Body of pancreas (tissue), 4 donors: Measurements from ENCODE around the gene WBP1. TPM values are rescaled to one million over a fixed set of nuclear protein-coding genes. Genes with fewer than 3 reads are reported as not detected.

Source experiments
- ATAC-seq: fragments of 150-250 bp; one replicate; pipeline ENCODE4 v1.9.1; 2016
- DNase-seq, 4 donors: peaks; one replicate each; pipeline ENCODE4 v3.0.0-alpha.2; 2019
- H3K27ac ChIP-seq, 4 donors: fragments of 200-600 bp; sonication (generic); 1 replicate in 3 of 4; 2 replicates in 1 of 4; pipeline versions ENCODE4 v1.5.1 to v1.6.1; 2016 to 2019; ENCODE audit warnings: mild to moderate bottlenecking in 1 of 4, mixed read lengths in 1 of 4, moderate library complexity in 1 of 4
- H3K27me3 ChIP-seq, 2 donors: fragments of 200-600 bp; sonication (generic); one replicate each; pipeline ENCODE4 v1.6.0; 2016; ENCODE audit warnings: mild to moderate bottlenecking in 1 of 2
- H3K36me3 ChIP-seq, 2 donors: fragments of 200-600 bp; sonication (generic); replicated peaks in 1 of 2; 2 replicates each; pipeline ENCODE4 v1.5.1; 2016; ENCODE audit warnings: low read depth in 2 of 2; ENCODE audit not compliant: insufficient read depth in 1 of 2
- H3K4me1 ChIP-seq: fragments of 200-600 bp; sonication (generic); one replicate; pipeline ENCODE4 v1.6.0; 2016
- H3K4me3 ChIP-seq, 2 donors: fragments of 200-600 bp; sonication (generic); 1 replicate in 1 of 2; 2 replicates in 1 of 2; pipeline ENCODE4 v1.5.1; 2016 to 2019
- H3K9me3 ChIP-seq, 3 donors: fragments of 200-600 bp; sonication (generic); 1 replicate in 2 of 3; 2 replicates in 1 of 3; pipeline ENCODE4 v1.5.1; 2016
- CTCF ChIP-seq, 7 experiments: fragments of 450-650 bp in 4 of 7; fragments of 200-600 bp in 3 of 7; sonication (generic) in 3 of 7; IDR thresholded peaks; one replicate each; pipeline ENCODE4 v1.5.1; 2016 to 2019; ENCODE audit warnings: antibody characterized with exemption in 7 of 7
- POLR2A ChIP-seq, 3 donors: fragments of 450-650 bp; IDR thresholded peaks; one replicate each; pipeline ENCODE4 v1.6.1; 2016; ENCODE audit warnings: antibody characterized with exemption in 3 of 3, mild to moderate bottlenecking in 2 of 3
- WGBS, 2 donors: methylation state at CpG; one replicate each; pipeline ENCODE4 v1.1.5; 2017; 5-methylcytosine and 5-hydroxymethylcytosine counted together
- intact Hi-C: fragments of 100-400 bp; cut with DNase I; formaldehyde crosslinking; loops from one replicate; pipeline ENCODE4 v1.15.1; 2023
- total RNA-seq, 2 donors: library from RNA; depleted of rRNA; stranded (reverse); fragments of >200 nt; gene quantifications; one replicate each; pipeline ENCODE4 v1.1.0, GENCODE V29; 2016

Gene WBP1
- total RNA-seq, 2 donors from 2014 or later = 35.3 to 56.3 TPM

- Histone ChIP-seq H3K36me3 (no peaks in the 10 kb centered on the region), H3K9me3 (no peaks in the 10 kb centered on the region), H3K27ac (peak overlapping the region; percentile 53 to 78 (median 72)), H3K27me3 (peaks cover 0 to 5% of the 10 kb centered on the region in 2 donors), H3K4me1 (peaks cover 66% of the 10 kb centered on the region), H3K4me3 (peak overlapping the region; percentile 43 to 74)
- DNase-seq = no peak
- 60 to 62% methylated on average over 33 to 45 of the region's 45 CpGs for WGBS, 2 donors
- intact Hi-C loops = no loop called here
- TF ChIP-seq CTCF (IDR thresholded peaks at IDR 0.05) (no peak), POLR2A (IDR thresholded peaks at IDR 0.05) (no peak)
- no peak for ATAC-seq
Observed at GRCh38 chr2:74503506-74504475, 45.6 kb downstream of the WBP1 start.

DNA sequence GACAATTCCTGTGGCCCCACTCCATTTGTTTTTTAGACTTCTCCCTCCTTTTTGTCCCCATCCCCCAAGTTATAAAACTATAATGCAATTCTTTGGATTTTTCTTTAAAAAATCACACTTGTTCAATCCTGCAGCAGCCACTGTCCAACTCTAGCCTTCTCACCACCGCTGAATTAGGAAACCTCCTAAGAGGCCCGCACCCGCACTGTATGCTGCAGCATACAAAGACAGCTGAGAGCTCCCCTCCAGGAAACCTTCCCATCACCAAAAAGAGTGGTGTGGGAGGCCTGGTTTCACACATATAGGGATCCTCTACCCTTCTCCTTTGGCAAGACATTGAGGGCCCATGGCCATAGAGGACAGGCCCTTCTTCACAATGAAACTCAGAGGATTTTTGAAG is 46.4 kb downstream of the WBP1 start:
- H3K36me3 ChIP-seq = no peaks in the 10 kb centered on the region
- 91 to 95% methylated on average over 3 of the region's 3 CpGs for WGBS, 2 donors
- H3K27me3 ChIP-seq = peaks cover 0 to 4% of the 10 kb centered on the region in 2 donors
- TF ChIP-seq POLR2A (IDR thresholded peaks at IDR 0.05) (no peak), CTCF (IDR thresholded peaks at IDR 0.05) (no peak)
- ATAC-seq = no peak
- no peak for DNase-seq
- intact Hi-C loops = no loop called here
- no peak overlapping the region for H3K4me3 ChIP-seq
- no peak overlapping the region for H3K27ac ChIP-seq
- peaks cover 58% of the 10 kb centered on the region for H3K4me1 ChIP-seq
- no peaks in the 10 kb centered on the region for H3K9me3 ChIP-seq

DNA sequence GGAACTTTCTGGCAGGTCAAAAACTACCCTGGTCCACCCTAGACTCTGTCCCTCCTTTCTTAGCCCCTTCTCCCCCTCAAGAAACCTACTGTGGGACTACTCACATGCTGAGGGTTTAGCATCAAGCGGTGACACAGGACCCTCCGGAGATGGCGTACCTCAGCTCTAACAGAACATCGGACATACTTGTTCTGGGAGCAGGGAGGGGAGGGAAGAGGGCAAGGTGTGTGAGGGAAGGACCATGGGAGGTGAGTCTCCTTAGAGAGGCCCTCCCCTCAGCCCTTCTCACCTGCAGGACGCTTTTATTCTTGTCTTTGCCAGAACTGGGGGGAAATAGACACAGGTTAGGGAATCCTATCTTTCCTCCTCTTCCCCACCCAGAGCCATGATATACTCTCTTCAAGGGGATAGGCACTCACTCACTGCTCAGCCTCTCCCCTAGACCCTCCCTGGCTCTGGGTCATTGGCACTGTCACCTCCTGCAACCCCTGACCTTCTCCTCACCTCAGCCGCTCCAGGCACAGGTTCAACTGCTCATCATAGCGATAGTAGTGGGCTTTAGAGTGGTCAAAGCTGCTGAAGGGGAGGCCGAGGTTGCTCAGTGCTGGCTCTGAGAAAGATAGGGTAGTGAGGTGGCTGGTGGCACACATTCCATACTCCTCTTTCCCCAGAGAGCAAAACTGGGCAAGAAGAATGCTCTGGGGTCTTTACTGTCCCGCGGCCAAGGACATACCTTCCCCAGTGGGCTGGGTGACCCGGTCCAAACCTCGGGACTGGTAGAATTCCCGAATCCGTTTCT is 47.4 kb downstream of the WBP1 start:
- Histone ChIP-seq H3K36me3 (no peaks in the 10 kb centered on the region), H3K4me3 (no peak overlapping the region), H3K27me3 (peaks cover 0 to 2% of the 10 kb centered on the region in 2 donors), H3K4me1 (peaks cover 55% of the 10 kb centered on the region), H3K9me3 (no peaks in the 10 kb centered on the region), H3K27ac (no peak overlapping the region)
- intact Hi-C loops = no loop called here
- DNase-seq = no peak
- WGBS, 2 donors = 91 to 95% methylated on average over 13 to 14 of the region's 14 CpGs
- TF ChIP-seq CTCF (IDR thresholded peaks at IDR 0.05) (no peak), POLR2A (IDR thresholded peaks at IDR 0.05) (no peak)
- no peak for ATAC-seq

DNA sequence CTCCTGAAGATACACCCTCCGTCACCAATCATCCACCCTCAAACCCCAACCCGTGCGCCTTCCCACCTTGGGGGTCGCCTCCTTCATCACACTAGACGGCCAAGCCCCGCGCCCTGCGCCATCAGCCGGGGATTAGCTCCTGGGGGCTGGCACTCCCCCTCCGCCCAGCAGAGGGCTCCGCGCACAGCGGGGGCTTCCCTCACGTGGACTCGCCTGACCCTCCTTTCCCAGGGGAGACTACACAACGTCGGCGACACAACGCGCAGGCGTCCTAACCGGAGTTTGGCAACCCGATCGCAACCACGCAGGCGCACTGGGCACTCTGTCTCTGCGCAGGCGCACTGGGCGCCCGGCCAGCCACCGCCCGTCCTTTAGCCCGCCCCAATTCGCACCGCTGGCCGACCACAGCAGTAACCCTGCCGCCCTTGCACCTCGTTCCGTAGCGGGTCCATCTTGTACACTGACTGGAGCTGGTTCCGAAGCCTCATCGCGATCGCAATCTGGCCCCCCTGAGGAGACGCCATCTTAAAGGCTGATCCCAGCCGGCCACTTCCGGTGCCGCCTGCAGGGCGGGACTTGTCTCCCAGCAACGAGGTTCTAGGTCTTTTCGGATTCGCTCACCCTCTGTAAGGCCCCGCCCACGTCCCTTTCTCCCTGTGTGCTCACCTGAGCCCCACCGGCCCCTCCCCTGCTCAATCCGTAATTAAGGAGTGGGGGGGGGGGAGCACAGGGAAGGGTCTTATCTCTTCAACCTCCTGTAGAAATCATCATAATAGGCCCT is 49.1 kb downstream of the WBP1 start, which contains the start of gene PCGF1:
Gene PCGF1, minus strand, starts transcription at position 551 of the 781 bp plus-strand sequence. Its CDS starts 27 bp downstream, at position 524.
- no peaks in the 10 kb centered on the region for H3K9me3 ChIP-seq
- ATAC-seq = peak; percentile 98
- H3K27me3 ChIP-seq = peaks cover 0 to 9% of the 10 kb centered on the region in 2 donors
- peak within 1 kb of the TSS; percentile 53 to 65 for H3K4me3 ChIP-seq
- 0 to 1% methylated on average over 24 to 56 of the region's 56 CpGs for WGBS, 2 donors
- no peaks in the 10 kb centered on the region for H3K36me3 ChIP-seq
- peak within 1 kb of the TSS; percentile 96 to 99 (median 98) for H3K27ac ChIP-seq
- H3K4me1 ChIP-seq = peaks cover 49% of the 10 kb centered on the region
- intact Hi-C loops = no loop called here
- peak; percentile 100 for DNase-seq
- peak in 2 of 3 donors; percentile 73 to 81 for TF ChIP-seq POLR2A (IDR thresholded peaks at IDR 0.05)
- TF ChIP-seq CTCF (IDR thresholded peaks at IDR 0.05) = peak in 4 of 7 experiments; percentile 25 to 36 (median 32)
